OCI-LY7 (cell line): ENCODE results near the gene TSPAN5.

Experiments used
- CTCF ChIP-seq: fragments of 200-600 bp; sonication (generic); conservative IDR thresholded peaks from 2 replicates; pipeline ENCODE4 v1.5.1; 2014; ENCODE audit warnings: mild to moderate bottlenecking, antibody characterized with exemption, low read length, moderate library complexity, mixed read lengths
- EZH2phosphoT487 ChIP-seq: fragments of 200-600 bp; sonication (generic); IDR thresholded peaks from 2 replicates; pipeline ENCODE4 v1.6.1; 2018; ENCODE audit warnings: low read depth, borderline replicate concordance, mild to moderate bottlenecking, mixed run types, antibody characterized with exemption, low read length, moderate library complexity, mixed read lengths

DNA sequence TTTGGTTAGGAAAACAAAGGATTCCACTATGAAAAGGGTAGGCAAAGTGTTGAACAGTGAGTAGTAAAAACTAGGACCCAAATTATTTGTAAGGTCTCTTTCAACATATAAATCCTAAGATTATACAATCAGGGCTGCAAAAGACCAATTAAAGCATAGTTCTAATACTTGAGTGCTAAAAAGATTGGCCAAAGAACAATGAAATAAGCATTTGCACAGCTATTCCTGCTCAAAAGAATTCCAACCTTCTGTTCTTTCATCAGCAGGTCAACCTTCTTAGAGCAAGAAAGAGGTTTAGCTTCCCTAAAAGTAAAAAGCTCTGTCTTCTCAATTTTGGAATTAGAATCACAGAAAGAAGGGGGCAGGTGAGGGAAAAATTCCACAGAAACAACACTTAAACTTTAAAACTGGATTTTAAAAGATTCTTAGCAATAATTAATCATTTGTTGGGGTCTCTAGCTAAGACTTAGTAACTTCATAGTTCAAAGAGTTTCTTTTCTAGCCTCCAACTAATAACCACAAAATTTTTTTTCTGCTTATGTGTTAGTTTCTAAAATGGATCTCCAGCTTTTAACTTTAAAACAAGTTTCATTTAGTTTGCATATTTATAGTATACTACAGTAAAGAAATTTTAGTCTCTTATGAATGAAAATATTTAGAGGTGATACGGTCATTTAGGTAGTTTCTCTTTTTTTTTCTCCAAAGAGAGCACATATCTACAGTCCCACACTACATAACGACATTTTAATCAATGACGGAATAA, 16.3 kb downstream of the TSPAN5 start:
- TF ChIP-seq CTCF (no peak), EZH2phosphoT487 (no peak)
